Ascending aorta (tissue), 2 donors: Measurements from ENCODE around the gene CYP2J2. TPM values are rescaled to one million over a fixed set of nuclear protein-coding genes. Genes with fewer than 3 reads are reported as not detected.
A peak's percentile ranks its signal among the peaks of the same experiment; 100 is the strongest.

Experiments used
- DNase-seq, 2 donors: peaks; one replicate each; pipeline ENCODE4 v3.0.0-alpha.2; 2019; ENCODE audit warnings: low spot score in 2 of 2
- H3K27ac ChIP-seq, 2 donors: fragments of 200-600 bp; sonication (generic); one replicate each; pipeline ENCODE4 v1.5.1; 2016 to 2017; ENCODE audit warnings: mild to moderate bottlenecking in 1 of 2
- H3K27me3 ChIP-seq: fragments of 200-600 bp; sonication (generic); one replicate; pipeline ENCODE4 v1.5.1; 2017
- H3K36me3 ChIP-seq, 2 donors: fragments of 200-600 bp; sonication (generic); one replicate each; pipeline ENCODE4 v1.5.1; 2016
- H3K4me1 ChIP-seq, 2 donors: fragments of 200-600 bp; sonication (generic); one replicate each; pipeline ENCODE4 v1.5.1; 2016 to 2017; ENCODE audit warnings: mild to moderate bottlenecking in 1 of 2
- H3K4me3 ChIP-seq, 2 donors: fragments of 200-600 bp; sonication (generic); one replicate each; pipeline ENCODE4 v1.5.1; 2016 to 2017; ENCODE audit warnings: mild to moderate bottlenecking in 1 of 2
- H3K9me3 ChIP-seq, 2 donors: fragments of 200-600 bp; sonication (generic); one replicate each; pipeline ENCODE4 v1.5.1; 2016
- intact Hi-C: fragments of 100-400 bp; cut with DNase I; formaldehyde crosslinking; loops from one replicate; pipeline ENCODE4 v1.15.1; 2023
- total RNA-seq: library from RNA; depleted of rRNA; stranded (reverse); fragments of >200 nt; gene quantifications from one replicate; pipeline ENCODE4 v1.1.0, GENCODE V29; 2016
- TF ChIP-seq, protein P1 (sequence below), 3 experiments: fragments of 200-600 bp in 2 of 3; fragments of 450-650 bp in 1 of 3; sonication (generic) in 2 of 3; IDR thresholded peaks; one replicate each; pipeline ENCODE4 v1.5.1; 2016 to 2019; ENCODE audit warnings: antibody characterized with exemption in 3 of 3, mild to moderate bottlenecking in 1 of 3, moderate library complexity in 1 of 3

CYP2J2 gene
- total RNA-seq, 1 donor from 2014 or later, result not detected

DNA sequence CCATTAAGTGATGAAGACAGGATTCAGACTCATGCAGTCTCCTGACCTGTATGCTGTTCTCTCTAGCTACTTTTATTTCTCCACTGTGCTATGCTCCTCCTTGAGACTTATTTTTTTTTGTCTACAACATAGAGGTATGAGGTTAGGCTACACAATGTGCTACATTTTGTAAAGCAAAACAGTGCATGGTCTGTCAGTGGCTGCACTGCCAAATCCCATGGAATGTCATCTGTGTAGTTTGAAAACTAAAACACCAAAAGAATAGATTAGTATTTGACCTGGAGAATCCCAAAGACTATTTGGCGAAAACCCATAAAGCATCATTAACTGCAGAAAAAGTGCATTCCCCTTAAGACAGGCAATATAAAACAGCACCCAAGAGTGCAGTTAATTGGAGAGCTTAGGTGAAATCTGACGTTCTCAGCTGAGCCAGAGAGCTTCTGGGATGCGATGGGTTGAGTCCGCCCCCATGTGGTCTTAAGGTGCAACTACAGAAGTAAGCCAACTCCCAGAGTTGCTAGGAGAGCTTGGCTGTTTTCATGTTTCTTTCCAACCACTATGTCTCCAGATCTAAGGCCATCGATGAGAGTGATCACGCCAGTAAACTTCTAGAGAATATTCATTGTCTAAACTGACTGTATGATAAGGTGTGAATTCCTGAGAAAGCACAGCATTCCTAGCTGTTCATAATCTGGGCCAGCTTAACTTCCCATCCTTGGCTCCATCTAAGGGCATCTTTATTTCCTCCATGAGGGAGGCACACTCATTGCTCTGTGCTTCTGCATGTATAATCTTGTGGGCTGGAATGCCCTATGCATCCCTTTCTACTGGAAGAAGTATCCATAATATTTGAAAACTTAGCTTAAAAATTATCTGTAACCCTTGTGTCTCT, 20.7 kb upstream of the CYP2J2 start:
- intact Hi-C loops, result loop anchor here (2.0 to 5.0 kb wide), 2 partner anchors 45 to 68 kb away; no protein-coding TSS in a partner anchor
- Histone ChIP-seq H3K4me3 (no peak overlapping the region), H3K36me3 (no peaks in the 10 kb centered on the region), H3K27me3 (no peaks in the 10 kb centered on the region), H3K9me3 (no peaks in the 10 kb centered on the region), H3K27ac (no peak overlapping the region), H3K4me1 (no peaks in the 10 kb centered on the region)
- DNase-seq, result peak in 1 of 2 donors; percentile 69
- TF ChIP-seq, protein P1, sequence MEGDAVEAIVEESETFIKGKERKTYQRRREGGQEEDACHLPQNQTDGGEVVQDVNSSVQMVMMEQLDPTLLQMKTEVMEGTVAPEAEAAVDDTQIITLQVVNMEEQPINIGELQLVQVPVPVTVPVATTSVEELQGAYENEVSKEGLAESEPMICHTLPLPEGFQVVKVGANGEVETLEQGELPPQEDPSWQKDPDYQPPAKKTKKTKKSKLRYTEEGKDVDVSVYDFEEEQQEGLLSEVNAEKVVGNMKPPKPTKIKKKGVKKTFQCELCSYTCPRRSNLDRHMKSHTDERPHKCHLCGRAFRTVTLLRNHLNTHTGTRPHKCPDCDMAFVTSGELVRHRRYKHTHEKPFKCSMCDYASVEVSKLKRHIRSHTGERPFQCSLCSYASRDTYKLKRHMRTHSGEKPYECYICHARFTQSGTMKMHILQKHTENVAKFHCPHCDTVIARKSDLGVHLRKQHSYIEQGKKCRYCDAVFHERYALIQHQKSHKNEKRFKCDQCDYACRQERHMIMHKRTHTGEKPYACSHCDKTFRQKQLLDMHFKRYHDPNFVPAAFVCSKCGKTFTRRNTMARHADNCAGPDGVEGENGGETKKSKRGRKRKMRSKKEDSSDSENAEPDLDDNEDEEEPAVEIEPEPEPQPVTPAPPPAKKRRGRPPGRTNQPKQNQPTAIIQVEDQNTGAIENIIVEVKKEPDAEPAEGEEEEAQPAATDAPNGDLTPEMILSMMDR (IDR thresholded peaks at IDR 0.05), result peak; percentile 64 to 92 (median 88)

DNA sequence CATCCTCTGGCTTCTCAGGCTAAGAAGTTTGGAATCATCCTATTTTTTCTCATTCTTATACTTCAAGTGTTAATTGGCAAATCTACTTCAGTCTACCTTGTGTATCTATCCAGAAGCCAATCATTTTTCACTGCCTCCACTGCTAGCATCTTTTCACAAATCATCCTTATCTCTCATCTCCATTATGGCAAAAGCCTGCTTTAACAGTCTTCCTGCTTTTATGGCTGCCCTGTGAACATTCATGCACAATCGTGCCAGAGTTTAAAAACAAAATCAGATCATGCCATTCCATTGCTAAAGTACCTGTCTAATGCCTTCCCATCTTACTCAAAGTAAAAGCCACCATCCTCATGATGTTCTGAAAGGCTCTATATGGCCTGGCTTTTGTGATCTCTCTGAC, 19.2 kb upstream of the CYP2J2 start:
- DNase-seq, result no peak
- no peaks in the 10 kb centered on the region for H3K4me1 ChIP-seq
- no peak overlapping the region for H3K27ac ChIP-seq
- no peaks in the 10 kb centered on the region for H3K36me3 ChIP-seq
- H3K9me3 ChIP-seq, result no peaks in the 10 kb centered on the region
- no peak overlapping the region for H3K4me3 ChIP-seq
- intact Hi-C loops, result loop anchor here (2.0 to 5.0 kb wide), 2 partner anchors 43 to 67 kb away; no protein-coding TSS in a partner anchor
- TF ChIP-seq, protein P1 (IDR thresholded peaks at IDR 0.05), result no peak
- H3K27me3 ChIP-seq, result no peaks in the 10 kb centered on the region

DNA sequence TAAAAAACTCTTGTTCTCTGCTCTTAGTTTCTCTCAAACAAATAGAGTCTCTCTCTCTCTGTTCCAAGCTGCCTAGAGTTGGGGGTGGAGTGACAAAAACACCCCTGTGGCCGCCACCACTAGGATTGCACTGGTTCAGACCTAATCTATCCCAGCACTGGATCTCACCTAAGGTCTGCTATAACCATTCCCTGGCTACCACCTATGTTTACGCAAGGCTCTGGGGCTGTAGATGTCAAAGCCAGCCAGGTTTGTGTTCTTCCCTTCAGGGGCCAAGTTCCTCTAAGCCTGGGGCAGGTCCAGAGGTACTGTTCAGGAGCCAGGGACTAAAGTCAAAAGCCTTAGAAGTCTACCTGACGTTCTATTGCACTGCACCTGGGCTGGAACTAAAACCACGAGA, 12.8 kb upstream of the CYP2J2 start:
- DNase-seq, result no peak
- H3K27me3 ChIP-seq, result no peaks in the 10 kb centered on the region
- no peaks in the 10 kb centered on the region for H3K4me1 ChIP-seq
- intact Hi-C loops, result no loop called here
- no peak overlapping the region for H3K27ac ChIP-seq
- TF ChIP-seq, protein P1 (IDR thresholded peaks at IDR 0.05), result no peak
- H3K9me3 ChIP-seq, result no peaks in the 10 kb centered on the region
- no peaks in the 10 kb centered on the region for H3K36me3 ChIP-seq
- no peak overlapping the region for H3K4me3 ChIP-seq

DNA sequence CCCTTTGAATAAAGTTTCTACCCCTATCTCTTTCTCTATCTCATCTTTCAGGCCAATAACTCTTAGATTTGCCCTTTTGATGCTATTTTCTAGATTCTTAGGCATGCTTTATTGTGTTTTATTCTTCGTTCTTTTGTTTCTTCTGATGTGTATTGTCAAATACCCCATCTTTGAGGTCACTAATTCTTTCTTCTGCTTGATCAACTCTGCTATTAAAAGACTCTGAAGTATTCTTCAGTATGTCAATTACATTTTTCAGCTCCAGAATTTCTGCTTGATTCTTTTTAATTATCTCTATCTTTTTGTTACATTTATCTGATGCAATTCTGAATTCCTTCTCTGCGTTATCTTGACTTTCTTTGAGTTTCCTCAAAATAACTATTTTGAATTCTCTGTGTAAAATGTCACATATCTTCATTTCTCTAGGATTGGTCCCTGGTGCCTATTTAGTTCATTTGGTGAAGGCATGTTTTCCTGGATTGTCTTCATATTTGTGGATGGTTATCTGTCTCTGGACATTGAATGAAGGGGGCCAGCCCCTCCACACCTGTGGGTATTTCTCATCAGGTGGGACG, 11.2 kb upstream of the CYP2J2 start:
- no peaks in the 10 kb centered on the region for H3K27me3 ChIP-seq
- DNase-seq, result no peak
- no peak overlapping the region for H3K27ac ChIP-seq
- H3K4me1 ChIP-seq, result no peaks in the 10 kb centered on the region
- TF ChIP-seq, protein P1 (IDR thresholded peaks at IDR 0.05), result no peak
- no peak overlapping the region for H3K4me3 ChIP-seq
- intact Hi-C loops, result no loop called here
- no peaks in the 10 kb centered on the region for H3K9me3 ChIP-seq
- H3K36me3 ChIP-seq, result no peaks in the 10 kb centered on the region

DNA sequence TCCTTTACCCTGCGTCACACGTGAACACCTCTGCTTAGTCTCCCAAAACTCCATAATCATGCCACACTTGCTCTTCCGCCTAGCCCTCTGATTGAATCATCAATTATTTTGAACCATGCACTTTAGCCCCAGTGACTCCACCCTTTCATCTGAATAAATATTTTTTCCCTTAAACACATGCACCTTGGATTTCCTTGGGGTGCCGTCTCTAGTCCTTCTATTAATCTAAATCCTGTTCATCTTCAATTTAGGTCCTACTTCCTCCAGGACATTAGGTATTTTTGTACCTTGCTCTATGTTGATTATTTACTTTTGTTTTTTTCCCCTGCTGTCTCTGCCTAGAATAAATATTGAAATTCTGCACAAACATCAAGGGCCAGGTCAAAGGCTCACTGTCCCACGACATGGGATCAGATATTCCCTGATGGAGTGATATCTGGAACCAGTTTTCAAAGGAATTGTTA, 9.8 kb upstream of the CYP2J2 start:
- TF ChIP-seq, protein P1 (IDR thresholded peaks at IDR 0.05), result no peak
- Histone ChIP-seq H3K27me3 (no peaks in the 10 kb centered on the region), H3K4me3 (no peak overlapping the region), H3K4me1 (no peaks in the 10 kb centered on the region), H3K9me3 (no peaks in the 10 kb centered on the region), H3K36me3 (no peaks in the 10 kb centered on the region), H3K27ac (no peak overlapping the region)
- intact Hi-C loops, result no loop called here
- no peak for DNase-seq
